IMR-90 (cell line): ENCODE results near the gene LRRFIP1. TPM values are rescaled to one million over a fixed set of nuclear protein-coding genes. Genes with fewer than 3 reads are reported as not detected.

Source experiments
- ATAC-seq: fragments of 200-7000 bp; cut with Tn5 transposase; 2 replicates; pipeline ENCODE4 v1.9.1; 2020; ENCODE audit warnings: low read depth, mild to moderate bottlenecking, moderate library complexity
- BruUV-seq: library from RNA; stranded (reverse); fragments of 400-500 nt; replicated peaks from 2 replicates; lab custom pipeline; 2021; lab: Mats Ljungman, UMichigan
- CTCF ChIA-PET: fragments of 300-600 bp; formaldehyde crosslinking; extraction: SDS; loops from one replicate; lab custom pipeline; 2021; ENCODE audit warnings: antibody characterized with exemption; lab: Yijun Ruan, JAX
- POLR2A ChIA-PET: fragments of 300-600 bp; sonication (Branson Sonifier 250); formaldehyde crosslinking; loops from one replicate; lab custom pipeline; 2022; ENCODE audit warnings: antibody characterized with exemption; ENCODE audit not compliant: unreplicated experiment; lab: Charles Lee
- DNase-seq: peaks from one replicate; pipeline ENCODE4 v3.0.0; 2013
- H2AFZ ChIP-seq: replicated peaks from 2 replicates; pipeline ENCODE3; 2013; ENCODE audit warnings: low read length, mild to moderate bottlenecking; ENCODE audit not compliant: poor library complexity
- H2AK5ac ChIP-seq: 2 replicates; pipeline ENCODE4 v1.6.1; 2013; ENCODE audit warnings: low read depth, low read length, inconsistent platforms
- H2AK9ac ChIP-seq: replicated peaks from 2 replicates; pipeline ENCODE3; 2013; ENCODE audit warnings: mild to moderate bottlenecking, low read depth, low read length, moderate library complexity; ENCODE audit not compliant: poor library complexity
- H2BK120ac ChIP-seq: 2 replicates; pipeline ENCODE4 v1.6.1; 2013; ENCODE audit warnings: low read depth, low read length, inconsistent platforms
- H2BK15ac ChIP-seq: 3 replicates; pipeline ENCODE4 v1.6.1; 2013; ENCODE audit warnings: low read depth, low read length, inconsistent platforms
- H2BK20ac ChIP-seq: 2 replicates; pipeline ENCODE4 v1.6.1; 2013; ENCODE audit warnings: low read depth, mild to moderate bottlenecking, inconsistent platforms, low read length, moderate library complexity
- H2BK5ac ChIP-seq: 2 replicates; pipeline ENCODE4 v1.6.1; 2013; ENCODE audit warnings: mild to moderate bottlenecking, low read depth, low read length, inconsistent platforms; ENCODE audit not compliant: poor library complexity, severe bottlenecking
- H3K14ac ChIP-seq: replicated peaks from 2 replicates; pipeline ENCODE4 v1.6.1; 2013; ENCODE audit warnings: low read depth, low read length, inconsistent platforms
- H3K18ac ChIP-seq: 2 replicates; pipeline ENCODE4 v1.6.1; 2013; ENCODE audit warnings: low read depth, low read length, control low read depth
- H3K23ac ChIP-seq: 2 replicates; pipeline ENCODE4 v1.6.1; 2013; ENCODE audit warnings: low read depth, low read length, inconsistent platforms
- H3K27ac ChIP-seq: 2 replicates; pipeline ENCODE4 v1.5.1; 2013; ENCODE audit warnings: mild to moderate bottlenecking, control low read depth, low read length; ENCODE audit not compliant: insufficient read depth
- H3K27me3 ChIP-seq: 2 replicates; pipeline ENCODE4 v1.6.1; 2013; ENCODE audit warnings: low read length; ENCODE audit not compliant: control insufficient read depth, insufficient read depth
- H3K36me3 ChIP-seq: 2 replicates; pipeline ENCODE4 v1.6.1; 2013; ENCODE audit warnings: low read length, mixed read lengths; ENCODE audit not compliant: control insufficient read depth, insufficient read depth
- H3K4ac ChIP-seq: 2 replicates; pipeline ENCODE4 v1.6.1; 2013; ENCODE audit warnings: low read depth, low read length, inconsistent platforms
- H3K4me1 ChIP-seq: 2 replicates; pipeline ENCODE4 v1.6.1; 2013; ENCODE audit warnings: low read length, mixed read lengths; ENCODE audit not compliant: control insufficient read depth, insufficient read depth
- H3K4me2 ChIP-seq: 2 replicates; pipeline ENCODE4 v1.6.1; 2013; ENCODE audit warnings: low read depth, mild to moderate bottlenecking, control low read depth, low read length, moderate library complexity
- H3K4me3 ChIP-seq: 2 replicates; pipeline ENCODE4 v1.5.1; 2013; ENCODE audit warnings: low read depth, mild to moderate bottlenecking, control low read depth, low read length, moderate library complexity; ENCODE audit not compliant: insufficient read depth
- H3K56ac ChIP-seq: 2 replicates; pipeline ENCODE4 v1.6.1; 2013; ENCODE audit warnings: low read length, inconsistent platforms; ENCODE audit not compliant: insufficient read depth; ENCODE audit errors: extremely low read depth
- H3K79me1 ChIP-seq, 2 experiments: 2 replicates each; pipeline ENCODE4 v1.6.1; 2013; ENCODE audit warnings: low read length in 2 of 2, inconsistent platforms in 1 of 2, low read depth in 1 of 2
- H3K9ac ChIP-seq: 2 replicates; pipeline ENCODE4 v1.6.1; 2013; ENCODE audit warnings: low read depth, low read length, control low read depth
- H3K9me1 ChIP-seq: 2 replicates; pipeline ENCODE4 v1.6.1; 2013; ENCODE audit warnings: low read length, inconsistent platforms; ENCODE audit not compliant: insufficient read depth
- H3K9me3 ChIP-seq: 2 replicates; pipeline ENCODE4 v1.6.1; 2013; ENCODE audit warnings: low read length; ENCODE audit not compliant: control insufficient read depth, insufficient read depth
- H4K20me1 ChIP-seq: 2 replicates; pipeline ENCODE4 v1.6.1; 2013; ENCODE audit warnings: low read length, inconsistent platforms; ENCODE audit not compliant: insufficient read depth
- H4K5ac ChIP-seq: 2 replicates; pipeline ENCODE4 v1.6.1; 2013; ENCODE audit warnings: mild to moderate bottlenecking, low read depth, low read length, control low read depth
- H4K8ac ChIP-seq, 2 experiments: 2 replicates each; pipeline ENCODE4 v1.6.1; 2013; ENCODE audit warnings: low read depth in 2 of 2, low read length in 2 of 2, control low read depth in 1 of 2, inconsistent platforms in 1 of 2
- H4K91ac ChIP-seq: 2 replicates; pipeline ENCODE4 v1.6.1; 2013; ENCODE audit warnings: low read depth, low read length, inconsistent platforms; ENCODE audit not compliant: insufficient read depth
- CEBPB ChIP-seq: IDR thresholded peaks from 2 replicates; pipeline ENCODE4 v1.6.1; 2012; ENCODE audit warnings: low read depth, low read length, improper control_type of control experiment
- CHD1 ChIP-seq: IDR thresholded peaks from 2 replicates; pipeline ENCODE4 v1.6.1; 2012; ENCODE audit warnings: low read depth, low read length, improper control_type of control experiment
- FOS ChIP-seq: fragments of 150-350 bp; IDR thresholded peaks from 2 replicates; pipeline ENCODE4 v1.6.1; 2016; ENCODE audit warnings: low read depth, low read length
- MAFK ChIP-seq: IDR thresholded peaks from 2 replicates; pipeline ENCODE4 v1.6.1; 2012; ENCODE audit warnings: low read depth, low read length, improper control_type of control experiment
- MAZ ChIP-seq: IDR thresholded peaks from 2 replicates; pipeline ENCODE4 v1.6.1; 2012; ENCODE audit warnings: low read depth, mild to moderate bottlenecking, low read length, improper control_type of control experiment, moderate library complexity, borderline replicate concordance
- MXI1 ChIP-seq: IDR thresholded peaks from 2 replicates; pipeline ENCODE4 v1.6.1; 2012; ENCODE audit warnings: low read depth, mild to moderate bottlenecking, low read length, moderate library complexity, borderline replicate concordance
- NFE2L2 ChIP-seq: fragments of 150-350 bp; IDR thresholded peaks from 2 replicates; pipeline ENCODE4 v1.6.1; 2016; ENCODE audit warnings: low read depth, mild to moderate bottlenecking, low read length
- POLR2A ChIP-seq: IDR thresholded peaks from 2 replicates; pipeline ENCODE4 v1.6.1; 2012; ENCODE audit warnings: mild to moderate bottlenecking, low read depth, low read length
- RAD21 ChIP-seq: IDR thresholded peaks from 2 replicates; pipeline ENCODE4 v1.6.1; 2012; ENCODE audit warnings: low read length, improper control_type of control experiment
- RFX5 ChIP-seq: IDR thresholded peaks from 2 replicates; pipeline ENCODE4 v1.8.0; 2012; ENCODE audit warnings: low read depth, mild to moderate bottlenecking, low read length, moderate library complexity
- SMC3 ChIP-seq: fragments of 150-350 bp; IDR thresholded peaks from 2 replicates; pipeline ENCODE4 v1.6.1; 2016; ENCODE audit warnings: low read depth, mild to moderate bottlenecking, antibody characterized with exemption, low read length, moderate library complexity
- WGBS, 2 experiments: methylation state at CpG; one replicate each; pipeline versions ENCODE4 v1.1.5 to v1.1.7; 2013; ENCODE audit warnings: missing lambda C conversion rate in 2 of 2; ENCODE audit not compliant: insufficient read length in 1 of 2; ENCODE audit errors: extremely low coverage in 2 of 2; 5-methylcytosine and 5-hydroxymethylcytosine counted together
- dilution Hi-C: fragments of 300-500 bp; cut with HindIII; formaldehyde crosslinking; loops from one replicate; pipeline ENCODE4 v1.14.3; 2018; ENCODE audit warnings: low sequenced_read_pairs; ENCODE audit not compliant: unreplicated experiment
- in situ Hi-C: fragments of 300-500 bp; cut with MboI; formaldehyde crosslinking; loops from 3 replicates; pipeline ENCODE4 v1.14.3; 2019; ENCODE audit warnings: low sequenced_read_pairs, inconsistent platforms, mixed read lengths
- intact Hi-C: fragments of 100-400 bp; cut with micrococcal nuclease; formaldehyde crosslinking; loops from 2 replicates; pipeline ENCODE4 v1.10.0; 2022
- polyA plus RNA-seq, 3 experiments: library from polyadenylated mRNA; depleted of rRNA; stranded (reverse); fragments of >200 nt; gene quantifications; 2 replicates each; pipeline ENCODE4 v1.2.3, GENCODE V29; 2012; ENCODE audit warnings: low replicate concordance in 1 of 3
- total RNA-seq: library from RNA; depleted of rRNA; stranded (reverse); fragments of >200 nt; gene quantifications from 2 replicates; pipeline ENCODE4 v1.2.3, GENCODE V29; 2012
- TF ChIP-seq, protein P1 (sequence below): conservative IDR thresholded peaks from 2 replicates; pipeline ENCODE4 v1.5.1; 2012; ENCODE audit warnings: mild to moderate bottlenecking, low read depth, low read length, improper control_type of control experiment
- TF ChIP-seq, protein P2 (sequence below): fragments of 150-350 bp; IDR thresholded peaks from 2 replicates; pipeline ENCODE4 v1.6.1; 2016; ENCODE audit warnings: low read depth, mild to moderate bottlenecking, low read length, moderate library complexity, borderline replicate concordance
- TF ChIP-seq, protein P3 (sequence below): fragments of 150-350 bp; IDR thresholded peaks from 2 replicates; pipeline ENCODE4 v1.6.1; 2017; ENCODE audit warnings: mild to moderate bottlenecking, antibody characterized with exemption, low read length, low read depth

LRRFIP1 gene
- total and polyA plus RNA-seq, 2 of the 4 experiments (the other 2 are of a cell fraction): 52.2 to 54.4 TPM

DNA sequence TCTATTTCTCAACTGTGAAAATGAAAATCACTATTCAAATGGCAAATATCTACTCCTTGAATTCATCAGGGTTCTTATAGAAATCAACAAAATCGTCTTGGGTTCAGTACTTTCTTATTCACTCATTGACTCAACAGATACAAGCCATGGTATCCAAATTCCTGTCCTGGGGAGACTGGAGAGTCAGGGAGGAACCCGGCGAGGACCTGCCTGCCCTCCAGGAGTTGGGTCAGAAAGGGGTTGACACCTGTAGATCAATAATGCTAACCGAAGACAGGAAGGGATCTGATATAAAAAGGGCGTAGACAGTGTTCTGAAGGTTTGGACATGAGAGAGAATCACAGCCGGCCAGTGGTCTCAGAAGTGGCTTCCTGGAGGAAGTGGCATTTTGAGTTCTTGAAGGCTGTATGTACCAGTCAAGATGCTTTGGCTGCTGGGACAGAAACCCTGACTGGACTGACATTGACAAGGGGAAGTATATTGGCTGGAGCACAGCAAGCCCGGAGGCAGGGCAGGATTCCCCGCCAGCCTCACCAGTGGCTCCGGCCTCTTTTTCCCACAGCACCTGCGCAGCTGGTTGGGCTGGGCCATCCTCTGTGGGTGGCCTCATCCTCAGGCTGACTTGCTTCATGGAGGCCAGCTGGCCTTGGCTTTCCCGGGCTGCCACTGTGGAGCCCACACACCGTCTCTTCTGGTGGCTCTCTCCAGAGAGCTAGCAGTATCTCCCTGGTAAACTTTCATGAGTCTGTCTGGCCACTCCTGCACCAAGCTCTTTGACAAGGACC is 3.0 kb downstream of the LRRFIP1 start:
- Histone ChIP-seq H2BK120ac (no peak overlapping the region), H3K27me3 (no peaks in the 10 kb centered on the region), H4K20me1 (peaks cover 30% of the 10 kb centered on the region), H3K14ac (no peak overlapping the region), H3K36me3 (peaks cover 16% of the 10 kb centered on the region), H4K8ac (no peak overlapping the region), H2BK15ac (no peak overlapping the region), H2BK5ac (no peak overlapping the region), H4K91ac (no peak overlapping the region), H2AFZ (no peak overlapping the region), H3K4me2 (no peak overlapping the region), H2BK20ac (no peak overlapping the region), H3K9me1 (peaks cover 18% of the 10 kb centered on the region), H3K4me3 (no peak overlapping the region), H3K56ac (no peak overlapping the region), H2AK5ac (no peak overlapping the region), H3K18ac (no peak overlapping the region), H3K23ac (no peak overlapping the region; the same call in 1 of the 2 replicates), H2AK9ac (peak overlapping the region; percentile 7), H3K79me1 (peaks cover 26 to 83% of the 10 kb centered on the region in 2 experiments), H3K9me3 (0 out of 2 replicates have a peak, but pooled peaks cover 2% of the 10 kb centered on the region), H3K27ac (no peak overlapping the region), H4K5ac (no peak overlapping the region), H3K4ac (no peak overlapping the region), H3K4me1 (peaks cover 7% of the 10 kb centered on the region), H3K9ac (no peak overlapping the region)
- CTCF ChIA-PET: no interaction called here
- POLR2A ChIA-PET: no interaction called here
- no peak for ATAC-seq
- no TSS peak for BruUV-seq
- TF ChIP-seq, protein P1, sequence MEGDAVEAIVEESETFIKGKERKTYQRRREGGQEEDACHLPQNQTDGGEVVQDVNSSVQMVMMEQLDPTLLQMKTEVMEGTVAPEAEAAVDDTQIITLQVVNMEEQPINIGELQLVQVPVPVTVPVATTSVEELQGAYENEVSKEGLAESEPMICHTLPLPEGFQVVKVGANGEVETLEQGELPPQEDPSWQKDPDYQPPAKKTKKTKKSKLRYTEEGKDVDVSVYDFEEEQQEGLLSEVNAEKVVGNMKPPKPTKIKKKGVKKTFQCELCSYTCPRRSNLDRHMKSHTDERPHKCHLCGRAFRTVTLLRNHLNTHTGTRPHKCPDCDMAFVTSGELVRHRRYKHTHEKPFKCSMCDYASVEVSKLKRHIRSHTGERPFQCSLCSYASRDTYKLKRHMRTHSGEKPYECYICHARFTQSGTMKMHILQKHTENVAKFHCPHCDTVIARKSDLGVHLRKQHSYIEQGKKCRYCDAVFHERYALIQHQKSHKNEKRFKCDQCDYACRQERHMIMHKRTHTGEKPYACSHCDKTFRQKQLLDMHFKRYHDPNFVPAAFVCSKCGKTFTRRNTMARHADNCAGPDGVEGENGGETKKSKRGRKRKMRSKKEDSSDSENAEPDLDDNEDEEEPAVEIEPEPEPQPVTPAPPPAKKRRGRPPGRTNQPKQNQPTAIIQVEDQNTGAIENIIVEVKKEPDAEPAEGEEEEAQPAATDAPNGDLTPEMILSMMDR: no peak
- TF ChIP-seq, protein P2, sequence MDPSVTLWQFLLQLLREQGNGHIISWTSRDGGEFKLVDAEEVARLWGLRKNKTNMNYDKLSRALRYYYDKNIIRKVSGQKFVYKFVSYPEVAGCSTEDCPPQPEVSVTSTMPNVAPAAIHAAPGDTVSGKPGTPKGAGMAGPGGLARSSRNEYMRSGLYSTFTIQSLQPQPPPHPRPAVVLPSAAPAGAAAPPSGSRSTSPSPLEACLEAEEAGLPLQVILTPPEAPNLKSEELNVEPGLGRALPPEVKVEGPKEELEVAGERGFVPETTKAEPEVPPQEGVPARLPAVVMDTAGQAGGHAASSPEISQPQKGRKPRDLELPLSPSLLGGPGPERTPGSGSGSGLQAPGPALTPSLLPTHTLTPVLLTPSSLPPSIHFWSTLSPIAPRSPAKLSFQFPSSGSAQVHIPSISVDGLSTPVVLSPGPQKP: no peak
- TF ChIP-seq MAZ: no peak
- no peak for TF ChIP-seq SMC3
- no peak for TF ChIP-seq CEBPB
- no peak for TF ChIP-seq MAFK
- TF ChIP-seq, protein P3, sequence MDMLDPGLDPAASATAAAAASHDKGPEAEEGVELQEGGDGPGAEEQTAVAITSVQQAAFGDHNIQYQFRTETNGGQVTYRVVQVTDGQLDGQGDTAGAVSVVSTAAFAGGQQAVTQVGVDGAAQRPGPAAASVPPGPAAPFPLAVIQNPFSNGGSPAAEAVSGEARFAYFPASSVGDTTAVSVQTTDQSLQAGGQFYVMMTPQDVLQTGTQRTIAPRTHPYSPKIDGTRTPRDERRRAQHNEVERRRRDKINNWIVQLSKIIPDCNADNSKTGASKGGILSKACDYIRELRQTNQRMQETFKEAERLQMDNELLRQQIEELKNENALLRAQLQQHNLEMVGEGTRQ: no peak
- no peak for TF ChIP-seq MXI1
- TF ChIP-seq NFE2L2: no peak
- no peak for TF ChIP-seq FOS
- no peak for TF ChIP-seq CHD1
- TF ChIP-seq RAD21: no peak
- no peak for TF ChIP-seq RFX5
- no peak for TF ChIP-seq POLR2A
- 92% methylated on average over 9 of the region's 12 CpGs; no CpG with 5 or more reads in 1 of the 2 experiments for WGBS, 2 experiments
- in situ Hi-C loops (no loop called here), dilution Hi-C loops (no loop called here), intact Hi-C loops (no loop called here)
- DNase-seq: no peak
